NOMO-1 (cell line): ENCODE results near the gene ZNF516.

ENCODE experiments used
- DNase-seq, 2 experiments: peaks; one replicate each; lab custom pipeline; 2025; ENCODE audit not compliant: unreplicated experiment in 2 of 2; lab: John Stamatoyannopoulos, UW

Gene ZNF516

DNA sequence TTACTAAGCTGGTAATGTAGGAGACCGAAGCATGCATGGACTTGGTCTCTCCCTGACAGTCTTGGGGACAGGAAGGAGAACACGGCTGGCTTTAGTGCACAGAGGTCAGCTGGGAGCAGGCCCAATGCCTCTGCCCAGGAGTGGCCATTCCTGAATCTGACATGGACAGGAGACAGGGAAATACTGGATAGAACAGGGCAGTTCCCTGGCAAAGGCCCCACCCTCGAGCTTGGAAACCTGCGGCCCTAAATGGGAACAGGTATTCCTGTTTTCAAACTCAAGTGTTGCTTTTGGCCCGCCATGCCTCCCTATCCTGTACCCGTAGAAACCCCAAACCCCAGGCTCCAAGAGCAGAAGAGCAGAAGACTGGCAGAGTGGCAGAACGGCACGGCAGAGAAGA, 107.4 kb downstream of the ZNF516 start:
- no peak for DNase-seq

DNA sequence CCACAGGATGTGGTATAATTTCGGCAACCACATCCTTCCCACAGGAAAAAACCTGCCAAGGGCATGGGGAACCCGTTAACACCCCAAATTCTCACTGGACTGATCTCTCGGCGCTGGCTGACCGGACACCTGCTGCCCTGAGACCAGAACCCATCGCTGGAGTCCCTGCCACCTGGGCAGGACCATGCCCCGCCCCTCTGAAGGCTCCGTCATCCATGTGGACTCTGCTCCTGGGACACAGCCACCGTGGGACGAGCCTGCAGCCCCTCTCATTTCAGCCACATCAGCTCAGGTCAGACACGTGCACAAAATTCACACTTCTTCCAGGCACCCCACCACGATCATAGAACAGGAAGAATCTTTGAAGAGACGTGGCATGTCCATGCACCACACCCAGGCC, 108.2 kb downstream of the ZNF516 start:
- no peak for DNase-seq

DNA sequence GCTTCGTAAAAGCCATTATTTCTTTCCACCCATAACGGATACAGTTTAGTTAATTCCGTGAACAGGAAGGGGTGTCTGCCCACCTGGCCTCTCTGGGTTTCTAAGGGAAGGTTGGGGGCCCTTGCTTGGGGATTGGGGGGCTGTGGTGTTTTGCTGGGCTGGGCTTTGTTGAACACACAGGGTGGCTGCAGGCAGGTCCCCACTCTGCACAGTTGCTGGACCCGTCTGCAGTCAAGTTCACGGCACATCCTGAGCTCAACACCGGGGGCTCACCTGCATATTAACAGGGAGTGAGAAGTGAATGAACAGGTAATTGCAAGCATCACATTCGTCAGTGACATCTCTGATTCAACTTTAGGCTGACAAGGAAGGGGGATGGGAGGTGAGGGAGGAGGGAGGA, 109.0 kb downstream of the ZNF516 start:
- no peak for DNase-seq

DNA sequence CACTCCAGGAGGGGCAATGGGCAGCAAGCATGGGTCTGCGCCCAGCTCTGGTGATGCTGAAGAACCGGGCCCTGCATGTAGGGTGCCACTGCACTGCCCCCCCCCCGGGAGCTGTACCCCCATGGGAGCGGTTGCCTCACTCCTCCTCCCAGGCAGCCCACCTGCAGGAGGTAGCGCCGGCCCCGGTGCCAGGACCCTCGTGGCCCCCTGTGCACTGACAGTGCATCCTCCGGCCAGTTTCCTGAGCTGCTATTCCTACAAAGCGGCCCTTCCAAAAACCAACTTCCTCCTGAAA, 109.4 kb downstream of the ZNF516 start:
- DNase-seq: no peak

DNA sequence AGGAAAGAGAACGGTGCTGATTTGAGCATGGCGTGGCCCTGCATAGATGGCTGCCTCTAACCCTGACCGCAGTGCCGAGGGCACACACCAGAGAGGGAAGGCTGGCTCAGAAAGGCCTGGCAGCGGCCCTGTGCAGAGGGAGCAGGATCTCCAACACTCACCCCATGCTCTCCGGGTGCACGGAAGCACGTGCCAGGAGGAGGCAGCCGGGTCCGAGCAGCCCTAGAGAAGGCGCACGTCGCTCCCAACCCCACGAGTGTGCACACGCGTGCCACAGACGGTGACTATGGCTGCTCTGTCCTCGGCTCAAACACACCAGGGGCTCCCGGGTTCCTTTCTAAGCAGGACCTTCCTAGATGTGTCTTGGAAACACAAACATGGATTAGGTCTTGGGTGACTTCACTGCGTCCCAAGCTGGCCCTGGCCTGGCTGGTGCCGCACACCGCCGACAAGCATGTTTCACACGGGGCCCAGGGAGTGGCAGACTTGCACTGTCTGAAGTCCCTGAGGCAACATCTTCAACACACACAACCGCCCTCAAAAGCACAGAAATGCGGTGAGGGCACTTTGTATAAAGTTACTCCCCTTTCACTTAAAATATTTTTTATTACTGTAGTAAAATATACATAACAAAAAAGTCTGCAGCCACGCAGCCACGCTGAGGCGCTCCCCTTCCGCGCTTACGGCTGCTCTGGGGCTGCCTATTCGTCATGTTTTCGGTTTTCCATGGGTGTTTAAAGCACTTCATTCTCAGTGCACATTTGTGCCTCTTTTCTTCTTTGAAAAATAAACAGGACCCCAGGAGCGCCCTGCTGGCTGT, 110.0 kb downstream of the ZNF516 start:
- no peak for DNase-seq

DNA sequence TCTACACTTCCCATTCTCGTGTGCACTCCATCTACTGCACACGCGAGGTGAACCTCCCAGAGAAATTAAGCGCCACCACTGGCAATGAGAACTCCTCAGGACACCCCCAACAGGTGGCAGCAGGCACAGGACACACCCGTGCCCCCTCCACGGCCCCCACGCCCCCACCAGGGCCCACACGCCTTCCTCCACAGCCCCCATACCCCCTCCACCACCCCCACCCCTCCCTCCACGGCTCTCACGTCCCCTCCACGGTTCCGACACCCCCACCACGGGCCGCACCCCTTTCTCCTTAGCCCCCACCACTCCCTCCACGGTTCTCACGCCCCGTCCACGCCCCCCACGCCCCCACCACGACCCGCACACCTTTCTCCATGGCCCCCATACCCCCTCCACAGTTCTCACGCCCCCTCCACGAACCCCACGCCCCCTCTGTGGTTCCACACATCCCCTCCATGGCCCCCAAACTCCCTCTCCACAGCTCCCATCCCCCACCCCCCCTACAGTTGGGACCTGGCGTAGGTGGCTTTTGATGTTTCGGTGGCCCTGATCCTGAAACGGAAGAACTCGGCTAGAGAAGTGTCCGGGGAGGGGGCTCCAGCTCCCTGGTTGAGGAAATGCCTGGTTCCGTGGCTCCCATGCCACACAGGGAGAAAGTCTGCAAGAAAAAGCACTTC, 110.8 kb downstream of the ZNF516 start:
- no peak for DNase-seq

DNA sequence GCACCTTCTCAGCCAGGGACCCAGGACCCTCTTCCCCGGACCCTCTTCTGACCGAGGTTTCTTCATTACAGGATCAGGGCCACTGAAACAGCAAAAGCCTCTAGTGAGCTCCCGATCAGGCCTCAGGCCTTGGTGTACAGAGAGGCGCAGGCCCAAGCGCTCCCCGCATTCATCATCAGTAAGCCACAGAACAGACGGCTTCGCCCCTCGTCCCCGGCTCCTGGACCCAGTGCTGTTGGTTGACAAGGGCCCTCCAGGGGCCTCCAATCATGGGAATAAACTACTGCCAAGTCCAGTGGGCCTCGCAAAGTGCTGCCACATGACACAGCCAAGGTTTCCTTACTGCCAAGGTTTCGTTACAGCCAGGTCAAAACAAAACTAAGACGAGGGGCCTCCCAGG, 111.4 kb downstream of the ZNF516 start:
- no peak for DNase-seq

DNA sequence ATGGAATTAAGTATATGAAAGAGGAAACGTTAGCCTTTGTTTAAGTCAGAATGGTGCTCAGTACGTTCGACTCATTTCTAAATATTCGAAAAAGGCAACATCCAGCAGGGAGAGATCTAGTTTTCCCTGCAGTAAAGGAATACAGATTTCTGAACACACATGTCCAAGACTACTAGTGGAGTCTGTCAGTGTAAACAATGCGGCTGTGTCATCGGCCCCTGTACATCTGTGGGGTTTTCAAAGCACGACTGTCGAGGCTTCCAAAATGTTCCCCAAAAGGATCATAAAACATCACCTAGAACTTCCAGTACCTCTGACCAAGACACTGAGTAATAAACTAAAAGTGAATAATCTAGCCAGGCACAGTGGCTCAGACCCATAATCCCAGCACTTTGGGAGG, 112.8 kb downstream of the ZNF516 start:
- DNase-seq: no peak

DNA sequence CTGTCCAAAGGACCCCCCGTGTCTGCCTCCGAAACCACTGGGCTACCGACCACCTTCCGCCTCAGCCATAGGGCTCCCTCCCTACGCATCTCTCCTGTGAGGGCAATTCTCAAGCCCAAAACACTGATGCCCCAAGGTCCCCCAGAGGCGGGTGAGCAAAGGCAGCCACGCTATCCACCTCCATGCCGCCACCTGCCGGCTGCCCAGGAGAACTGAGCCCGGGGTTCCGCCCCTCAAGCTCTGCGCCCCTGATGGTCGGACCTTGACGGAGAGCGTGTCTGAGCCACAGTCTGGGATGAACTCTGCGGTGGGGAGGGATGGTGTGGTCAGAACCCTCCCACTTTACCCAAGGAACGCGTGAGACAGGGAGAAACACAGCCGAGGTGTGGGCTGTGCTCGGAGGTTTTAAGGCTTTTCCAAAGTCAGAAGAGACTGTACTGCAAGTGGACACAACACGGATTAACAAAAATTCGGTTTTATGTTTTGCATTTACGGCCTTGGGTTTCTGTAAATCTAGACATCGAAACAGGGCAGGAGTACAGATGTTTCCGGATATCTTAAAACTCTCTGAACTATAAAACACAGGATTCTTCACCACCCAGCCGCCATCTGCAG, 114.1 kb downstream of the ZNF516 start:
- DNase-seq: no peak

DNA sequence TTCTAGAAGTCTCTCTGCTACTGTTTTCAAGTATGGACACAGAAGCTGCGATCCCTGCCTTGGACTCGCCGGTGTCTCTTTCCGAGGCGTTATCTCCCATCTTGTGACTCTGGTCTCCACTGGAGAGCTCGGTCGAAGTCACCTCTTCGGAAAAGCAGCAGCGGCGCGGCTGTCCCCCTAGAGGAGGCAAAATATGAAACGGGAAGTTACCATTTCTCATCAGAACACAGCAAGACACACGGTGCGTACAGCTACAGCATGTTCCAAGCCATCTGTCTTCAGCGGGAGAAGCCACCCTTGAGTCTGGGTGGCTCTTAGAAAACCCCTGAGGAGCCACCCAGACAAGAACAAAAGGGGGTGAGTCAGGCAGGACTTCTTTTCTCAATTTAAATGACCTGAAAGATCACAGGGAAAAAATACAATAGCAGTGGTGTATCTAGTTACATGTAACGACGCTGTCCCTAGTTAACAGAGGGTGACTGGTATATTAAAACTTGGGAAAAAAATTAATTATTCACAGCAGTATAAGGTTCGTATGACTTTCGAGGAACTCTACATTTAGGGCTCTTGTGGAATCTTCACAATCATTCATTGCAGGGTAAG, 114.8 kb downstream of the ZNF516 start:
- no peak for DNase-seq

DNA sequence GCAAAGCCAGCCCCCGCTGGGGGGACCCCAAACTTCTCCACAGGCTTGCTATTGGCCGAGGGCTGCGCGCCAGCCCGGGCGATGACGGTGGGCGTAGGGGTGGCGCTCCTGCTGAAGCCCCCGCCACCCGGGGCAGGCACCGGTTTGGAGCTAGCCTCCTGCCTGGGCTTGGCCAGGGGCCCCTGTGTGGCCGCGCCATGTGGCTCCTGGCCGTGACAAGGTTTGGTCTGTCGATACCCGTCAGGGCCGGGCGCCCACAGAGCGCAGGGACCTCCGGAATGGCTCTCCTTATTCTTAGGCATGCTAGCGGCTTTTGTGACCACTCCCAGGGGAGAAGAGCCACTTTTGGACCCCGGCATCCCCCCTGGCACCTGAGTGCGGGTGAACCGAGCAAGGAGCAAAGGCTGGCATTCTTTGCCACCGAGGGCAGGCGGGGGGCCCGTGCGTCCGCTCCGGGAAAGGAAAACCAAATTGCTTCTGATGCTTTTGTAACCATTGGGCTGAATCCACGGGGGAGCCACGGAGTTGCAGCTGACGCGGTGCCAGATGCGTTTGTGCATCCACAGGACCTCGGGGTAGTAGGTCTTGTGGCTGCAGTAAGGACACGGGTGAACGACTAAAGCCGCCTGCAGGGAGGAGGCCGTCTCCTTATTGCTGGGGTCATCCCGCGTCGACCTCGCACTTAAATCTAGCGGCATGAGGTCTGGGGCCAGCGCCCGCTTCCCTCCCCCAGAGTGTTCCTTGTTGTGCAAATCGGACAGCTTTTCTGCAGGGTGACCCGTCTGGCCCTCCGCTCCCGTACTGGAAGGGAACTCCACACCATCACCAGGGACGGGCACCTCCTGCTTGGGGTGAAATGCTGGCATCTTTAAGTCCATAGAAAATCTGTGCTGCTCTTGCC, 115.6 kb downstream of the ZNF516 start:
- DNase-seq: no peak

DNA sequence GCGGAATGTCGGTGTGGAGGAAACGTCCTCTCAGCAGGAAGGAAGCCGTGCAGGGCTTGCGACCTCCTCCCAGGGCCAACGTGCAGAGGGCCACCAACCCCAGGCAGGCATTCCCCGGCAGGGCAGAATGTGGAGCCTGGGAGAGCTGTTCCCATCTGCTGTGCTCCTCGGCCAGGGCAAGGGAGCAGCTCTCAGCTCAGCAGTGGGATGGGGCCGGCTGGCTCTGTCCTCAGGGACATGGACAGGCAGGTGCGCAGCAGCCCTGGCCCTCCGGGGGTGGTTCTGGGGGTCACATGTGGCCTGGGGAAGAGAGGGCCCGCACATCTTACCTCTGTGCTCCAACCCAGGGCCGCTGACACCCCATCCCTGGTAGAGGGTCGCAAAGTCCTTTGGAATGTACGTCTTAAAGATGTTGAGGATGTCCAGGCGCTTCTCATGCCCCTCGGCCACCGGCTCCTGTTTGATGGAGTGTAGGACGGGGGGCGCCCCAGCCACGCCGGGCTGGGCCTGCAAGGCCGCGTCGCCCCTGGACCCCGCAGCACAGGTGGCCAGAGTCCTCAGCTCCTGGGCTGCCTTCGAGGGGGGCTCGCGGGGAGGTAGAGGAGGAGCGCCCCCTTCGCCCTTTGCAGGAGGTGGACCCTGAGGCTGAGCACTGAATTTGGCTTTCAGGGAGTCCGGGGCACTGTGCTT, 116.4 kb downstream of the ZNF516 start:
- no peak for DNase-seq

DNA sequence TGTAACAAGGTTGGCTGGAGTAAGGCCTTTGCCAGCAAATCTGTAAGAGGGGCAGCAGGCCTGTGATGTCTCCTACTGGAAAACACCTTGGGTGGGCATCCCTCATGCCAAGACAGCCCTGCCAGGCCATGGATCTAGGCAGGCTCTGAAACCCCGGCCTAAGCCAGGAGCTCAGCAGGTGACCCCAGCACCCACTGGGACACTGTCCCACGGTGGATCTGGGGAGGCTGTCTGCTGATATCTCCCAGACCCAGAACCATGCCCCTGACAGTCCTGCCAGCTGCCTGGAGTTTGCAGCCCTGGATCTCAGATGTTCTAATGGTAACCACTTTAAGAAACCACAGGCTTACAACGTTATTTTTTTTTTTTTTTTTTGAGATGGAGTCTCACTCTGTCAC, 117.7 kb downstream of the ZNF516 start:
- no peak for DNase-seq

DNA sequence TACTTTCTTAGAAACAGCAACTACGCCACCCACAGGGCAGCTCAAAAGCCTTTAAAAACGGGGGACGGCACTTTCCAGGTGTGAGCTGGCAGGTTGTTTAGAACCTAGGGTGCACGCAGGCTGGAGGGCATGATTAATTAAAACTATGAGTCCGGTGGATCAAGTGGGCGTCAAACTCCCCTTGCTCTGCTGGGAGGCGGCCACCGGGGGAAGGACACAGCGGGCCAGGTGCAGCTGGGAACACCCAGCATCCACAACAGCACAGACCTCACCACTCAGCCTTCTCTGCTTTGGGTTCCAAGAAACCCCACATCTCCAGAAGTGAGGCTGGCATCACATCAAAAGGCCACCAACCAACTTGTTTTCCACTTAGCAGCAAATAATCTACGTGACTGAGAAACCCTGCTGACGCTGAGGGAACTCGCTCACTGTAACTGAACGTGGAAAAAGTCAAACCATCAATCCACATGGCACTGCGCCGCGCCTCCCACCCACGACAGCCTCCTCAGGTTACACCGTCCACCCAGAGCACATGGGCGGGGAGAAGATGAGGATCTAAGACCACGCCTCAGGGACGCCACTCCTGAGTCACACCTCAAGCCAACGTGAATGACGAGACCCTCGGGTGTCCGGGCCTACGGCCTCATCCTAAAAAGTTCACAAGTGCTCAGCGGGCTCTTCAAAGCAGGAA, 118.2 kb downstream of the ZNF516 start:
- DNase-seq: no peak

DNA sequence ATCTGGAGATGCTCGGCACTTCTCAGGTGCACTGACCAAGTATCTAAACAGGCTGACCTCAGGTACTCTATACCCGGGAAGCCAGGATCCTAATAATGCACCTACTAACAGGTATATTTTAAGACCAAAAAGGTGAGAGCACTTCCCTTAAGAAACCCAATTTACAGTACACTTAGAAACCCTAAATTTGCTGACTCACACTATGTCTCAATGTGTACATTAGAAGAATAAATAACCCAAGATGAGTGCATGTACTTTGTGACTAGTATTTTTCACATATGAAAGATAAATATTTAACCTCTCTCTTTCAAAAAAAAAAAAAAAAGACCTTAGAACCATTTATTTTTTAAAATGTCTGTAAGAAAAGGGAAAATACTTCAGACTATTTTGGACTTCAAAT, 118.8 kb downstream of the ZNF516 start:
- DNase-seq: peak in 1 of 2 experiments; percentile 23

DNA sequence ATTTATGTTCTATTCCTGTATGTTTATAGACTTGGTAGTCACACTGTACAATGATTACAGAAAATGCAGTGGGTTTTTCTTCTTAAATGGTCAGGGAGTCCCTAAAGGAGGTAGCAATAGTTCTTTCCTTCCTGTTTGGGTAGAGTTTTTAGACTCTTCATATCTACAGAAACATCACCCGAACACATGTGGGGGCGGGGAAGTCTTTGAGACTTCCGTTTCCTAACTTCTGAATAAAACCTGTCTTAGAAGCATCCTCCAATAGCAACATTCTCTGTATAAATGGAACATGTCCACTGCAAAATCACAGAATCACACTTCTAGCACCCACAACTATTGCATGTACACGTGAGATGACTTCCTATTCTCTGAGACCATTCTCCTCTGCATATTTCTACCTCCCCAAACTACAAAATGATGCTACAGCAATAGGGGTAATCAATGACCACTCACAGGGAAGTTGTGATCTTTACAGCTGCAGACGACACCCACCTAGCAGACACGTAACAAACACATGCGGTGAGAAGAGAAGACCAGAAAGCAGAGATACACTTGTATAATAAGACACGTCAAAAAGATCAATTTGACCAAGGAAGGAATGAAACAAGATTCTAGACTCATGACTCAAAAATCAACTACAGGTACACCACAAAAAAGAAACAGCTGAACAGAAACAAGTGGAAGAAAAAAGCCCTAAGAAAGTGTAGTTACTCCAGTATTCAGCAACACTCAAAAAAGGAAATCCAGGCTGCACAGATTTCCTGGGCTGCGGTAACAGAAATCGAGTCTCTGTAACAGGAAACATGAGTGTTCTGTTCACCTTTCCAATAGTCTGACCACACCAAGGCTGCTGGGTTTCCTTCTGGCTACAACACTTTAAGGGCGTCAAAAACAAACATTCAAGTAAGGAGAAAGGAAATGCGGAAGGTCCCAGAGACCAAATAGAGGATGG, 120.4 kb downstream of the ZNF516 start:
- no peak for DNase-seq

DNA sequence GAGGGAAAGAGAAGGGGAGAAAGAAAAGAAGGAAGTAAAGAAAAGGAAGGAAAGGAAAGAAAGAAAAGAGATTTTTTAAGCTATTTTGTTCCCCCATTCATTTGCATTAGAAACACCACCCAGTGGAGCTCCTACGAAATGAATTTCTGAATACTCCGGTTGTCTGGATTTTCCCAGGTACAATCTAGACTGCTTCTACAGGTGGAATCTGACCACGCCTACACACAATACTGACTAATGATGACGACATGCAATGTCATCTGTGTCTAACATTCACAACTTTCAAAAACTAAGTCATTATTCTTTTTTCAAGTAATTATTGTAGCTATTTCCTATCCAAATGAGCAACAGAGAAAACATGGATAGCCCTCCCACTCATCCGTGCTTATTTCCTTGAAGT, 121.7 kb downstream of the ZNF516 start:
- no peak for DNase-seq
